ENCODE results near the gene SPTBN4.

- TF ChIP-seq CTCF (IDR thresholded peaks at IDR 0.05; ENCODE audit: poor library complexity) (no peak), EZH2 (IDR thresholded peaks at IDR 0.05; ENCODE audit: borderline replicate concordance) (no peak), EZH2phosphoT487 (IDR thresholded peaks at IDR 0.05; ENCODE audit: low read depth, severe bottlenecking, unreplicated experiment) (no peak)
These were observed 148.0 kb downstream of the SPTBN4 start for GRCh38 chr19:40614622-40615411.
